IPS-18a (cell line): ENCODE results near the gene ITGBL1.

ENCODE experiments used
- H3K27ac ChIP-seq: one replicate; pipeline ENCODE4 v1.5.1; 2013; ENCODE audit warnings: low read length
- H3K27me3 ChIP-seq: one replicate; pipeline ENCODE4 v1.6.1; 2013; ENCODE audit warnings: mild to moderate bottlenecking, low read length; ENCODE audit not compliant: control insufficient read depth, insufficient read depth
- H3K36me3 ChIP-seq: one replicate; pipeline ENCODE4 v1.6.1; 2013; ENCODE audit warnings: low read depth, low read length; ENCODE audit not compliant: control insufficient read depth
- H3K4me1 ChIP-seq: one replicate; pipeline ENCODE4 v1.6.1; 2013; ENCODE audit warnings: low read depth, low read length; ENCODE audit not compliant: control insufficient read depth
- H3K4me3 ChIP-seq: one replicate; pipeline ENCODE4 v1.5.1; 2013; ENCODE audit warnings: low read length
- H3K9ac ChIP-seq: one replicate; pipeline ENCODE4 v1.6.1; 2013; ENCODE audit warnings: mild to moderate bottlenecking, low read length, moderate library complexity
- H3K9me3 ChIP-seq: one replicate; pipeline ENCODE4 v1.6.1; 2013; ENCODE audit warnings: low read depth, low read length; ENCODE audit not compliant: control insufficient read depth

ITGBL1 gene

GRCh38 chr13:101686003-101686402, 233.5 kb downstream of the ITGBL1 start:
- no peaks in the 10 kb centered on the region for H3K9me3 ChIP-seq
- no peak overlapping the region for H3K4me3 ChIP-seq
- no peaks in the 10 kb centered on the region for H3K4me1 ChIP-seq
- H3K27ac ChIP-seq: no peak overlapping the region
- H3K27me3 ChIP-seq: no peaks in the 10 kb centered on the region
- H3K9ac ChIP-seq: no peak overlapping the region
- H3K36me3 ChIP-seq: no peaks in the 10 kb centered on the region

- no peaks in the 10 kb centered on the region for H3K27me3 ChIP-seq
- no peak overlapping the region for H3K4me3 ChIP-seq
- H3K36me3 ChIP-seq: no peaks in the 10 kb centered on the region
- no peaks in the 10 kb centered on the region for H3K9me3 ChIP-seq
- no peaks in the 10 kb centered on the region for H3K4me1 ChIP-seq
- no peak overlapping the region for H3K9ac ChIP-seq
- no peak overlapping the region for H3K27ac ChIP-seq
Observed at GRCh38 chr13:101690871-101691270, 238.4 kb downstream of the ITGBL1 start.

- H3K27ac ChIP-seq: no peak overlapping the region
- H3K27me3 ChIP-seq: no peaks in the 10 kb centered on the region
- no peak overlapping the region for H3K4me3 ChIP-seq
- no peaks in the 10 kb centered on the region for H3K36me3 ChIP-seq
- H3K9ac ChIP-seq: no peak overlapping the region
- H3K9me3 ChIP-seq: no peaks in the 10 kb centered on the region
- H3K4me1 ChIP-seq: no peaks in the 10 kb centered on the region
Observed at GRCh38 chr13:101691341-101691860, 238.9 kb downstream of the ITGBL1 start.

- H3K36me3 ChIP-seq: no peaks in the 10 kb centered on the region
- no peaks in the 10 kb centered on the region for H3K4me1 ChIP-seq
- no peak overlapping the region for H3K27ac ChIP-seq
- H3K4me3 ChIP-seq: no peak overlapping the region
- H3K27me3 ChIP-seq: no peaks in the 10 kb centered on the region
- no peak overlapping the region for H3K9ac ChIP-seq
- no peaks in the 10 kb centered on the region for H3K9me3 ChIP-seq
Observed at GRCh38 chr13:101695870-101696516, 243.5 kb downstream of the ITGBL1 start.

- no peak overlapping the region for H3K9ac ChIP-seq
- H3K9me3 ChIP-seq: no peaks in the 10 kb centered on the region
Observed at GRCh38 chr13:101697745-101698144, 245.3 kb downstream of the ITGBL1 start.

GRCh38 chr13:101698400-101698799, 245.9 kb downstream of the ITGBL1 start:
- Histone ChIP-seq H3K27me3 (no peaks in the 10 kb centered on the region), H3K9me3 (no peaks in the 10 kb centered on the region), H3K9ac (no peak overlapping the region), H3K36me3 (no peaks in the 10 kb centered on the region), H3K4me3 (no peak overlapping the region), H3K4me1 (no peaks in the 10 kb centered on the region), H3K27ac (no peak overlapping the region)

More at GRCh38 chr13:101697745-101698144, 245.3 kb downstream of the ITGBL1 start:
- H3K36me3 ChIP-seq: no peaks in the 10 kb centered on the region
- H3K4me3 ChIP-seq: no peak overlapping the region
- no peaks in the 10 kb centered on the region for H3K27me3 ChIP-seq
- no peaks in the 10 kb centered on the region for H3K4me1 ChIP-seq
- H3K27ac ChIP-seq: no peak overlapping the region

- Histone ChIP-seq H3K9me3 (no peaks in the 10 kb centered on the region), H3K9ac (no peak overlapping the region), H3K4me3 (no peak overlapping the region), H3K36me3 (no peaks in the 10 kb centered on the region), H3K27me3 (no peaks in the 10 kb centered on the region), H3K27ac (no peak overlapping the region), H3K4me1 (no peaks in the 10 kb centered on the region)
Observed at GRCh38 chr13:101700598-101700997, 248.1 kb downstream of the ITGBL1 start.

- no peak overlapping the region for H3K4me3 ChIP-seq
- H3K27me3 ChIP-seq: no peaks in the 10 kb centered on the region
- no peak overlapping the region for H3K9ac ChIP-seq
- H3K4me1 ChIP-seq: peaks cover 2% of the 10 kb centered on the region
- H3K27ac ChIP-seq: no peak overlapping the region
- H3K36me3 ChIP-seq: no peaks in the 10 kb centered on the region
- H3K9me3 ChIP-seq: no peaks in the 10 kb centered on the region
Observed at GRCh38 chr13:101703081-101703480, 250.6 kb downstream of the ITGBL1 start.

GRCh38 chr13:101703838-101704237, 251.4 kb downstream of the ITGBL1 start:
- Histone ChIP-seq H3K4me3 (no peak overlapping the region), H3K9me3 (no peaks in the 10 kb centered on the region), H3K4me1 (peaks cover 9% of the 10 kb centered on the region), H3K27me3 (no peaks in the 10 kb centered on the region), H3K36me3 (no peaks in the 10 kb centered on the region), H3K9ac (no peak overlapping the region), H3K27ac (no peak overlapping the region)

GRCh38 chr13:101706651-101707050, 254.2 kb downstream of the ITGBL1 start:
- H3K9ac ChIP-seq: no peak overlapping the region

GRCh38 chr13:101707659-101708058, 255.2 kb downstream of the ITGBL1 start:
- Histone ChIP-seq H3K9ac (no peak overlapping the region), H3K36me3 (no peaks in the 10 kb centered on the region), H3K9me3 (no peaks in the 10 kb centered on the region), H3K27ac (no peak overlapping the region), H3K4me3 (no peak overlapping the region), H3K4me1 (peaks cover 9% of the 10 kb centered on the region), H3K27me3 (no peaks in the 10 kb centered on the region)

More at GRCh38 chr13:101706651-101707050, 254.2 kb downstream of the ITGBL1 start:
- H3K9me3 ChIP-seq: no peaks in the 10 kb centered on the region
- no peak overlapping the region for H3K27ac ChIP-seq
- peaks cover 9% of the 10 kb centered on the region for H3K4me1 ChIP-seq
- H3K27me3 ChIP-seq: no peaks in the 10 kb centered on the region
- no peaks in the 10 kb centered on the region for H3K36me3 ChIP-seq
- H3K4me3 ChIP-seq: no peak overlapping the region

- H3K9ac ChIP-seq: no peak overlapping the region
- no peaks in the 10 kb centered on the region for H3K9me3 ChIP-seq
- no peaks in the 10 kb centered on the region for H3K36me3 ChIP-seq
- H3K4me3 ChIP-seq: no peak overlapping the region
- no peaks in the 10 kb centered on the region for H3K27me3 ChIP-seq
- H3K27ac ChIP-seq: no peak overlapping the region
- H3K4me1 ChIP-seq: peaks cover 9% of the 10 kb centered on the region
Observed at GRCh38 chr13:101708115-101708514, 255.6 kb downstream of the ITGBL1 start.
